Measurements from ENCODE around the gene STXBP4.

STXBP4 gene

GRCh38 chr17:55216888-55217287 is 248.3 kb downstream of the STXBP4 start:
- DNase-seq (ENCODE audit: low read depth in 4 of 4, low spot score in 1 of 4), result no peak

- no peak for DNase-seq (ENCODE audit: low read depth in 4 of 4, low spot score in 1 of 4)
Observed at GRCh38 chr17:55219459-55219858, 250.9 kb downstream of the STXBP4 start.

- no peak for DNase-seq (ENCODE audit: low read depth in 4 of 4, low spot score in 1 of 4)
Observed at GRCh38 chr17:55219934-55220333, 251.4 kb downstream of the STXBP4 start.

All from stimulated activated CD4-positive, alpha-beta T cell treated with anti-CD3 and anti-CD28 coated beads, Interleukin-1b, Interleukin-23, amount 100 ng/mL, for 24 hours (primary cell).